KMS-11 (cell line): ENCODE results near the gene GPR31.

Experiments
- H2AFZ ChIP-seq: fragments of 200-600 bp; sonication (generic); 2 replicates; pipeline ENCODE4 v1.6.1; 2016; ENCODE audit warnings: antibody characterized with exemption, mixed run types, low read depth
- H3K27ac ChIP-seq: fragments of 200-600 bp; sonication (generic); 2 replicates; pipeline ENCODE4 v1.6.1; 2016; ENCODE audit warnings: mild to moderate bottlenecking, mixed run types
- H3K27me3 ChIP-seq: fragments of 200-600 bp; sonication (generic); 2 replicates; pipeline ENCODE4 v1.6.1; 2017; ENCODE audit warnings: mild to moderate bottlenecking, low read depth, mixed run types, moderate library complexity; ENCODE audit not compliant: insufficient read depth
- H3K36me3 ChIP-seq: fragments of 200-600 bp; sonication (generic); 2 replicates; pipeline ENCODE4 v1.6.1; 2017; ENCODE audit warnings: mild to moderate bottlenecking, mixed run types; ENCODE audit not compliant: insufficient read depth
- H3K4me1 ChIP-seq: fragments of 200-600 bp; sonication (generic); 2 replicates; pipeline ENCODE4 v1.6.1; 2016; ENCODE audit warnings: mild to moderate bottlenecking, low read depth, mixed run types; ENCODE audit not compliant: poor library complexity, severe bottlenecking
- H3K4me2 ChIP-seq: fragments of 200-600 bp; sonication (generic); 2 replicates; pipeline ENCODE4 v1.7.0; 2016; ENCODE audit warnings: mild to moderate bottlenecking, mixed run types
- H3K4me3 ChIP-seq: fragments of 200-600 bp; sonication (generic); IDR thresholded peaks from 2 replicates; pipeline ENCODE4 v1.6.1; 2017; ENCODE audit warnings: low read depth, low read length, mixed read lengths; ENCODE audit not compliant: insufficient read depth
- H3K79me2 ChIP-seq: fragments of 200-600 bp; sonication (generic); 2 replicates; pipeline ENCODE4 v1.6.1; 2016; ENCODE audit warnings: low read depth, mixed run types; ENCODE audit not compliant: insufficient read depth
- H3K9ac ChIP-seq: fragments of 200-600 bp; sonication (generic); 2 replicates; pipeline ENCODE4 v1.6.1; 2016; ENCODE audit warnings: mild to moderate bottlenecking, mixed run types
- H4K20me1 ChIP-seq: fragments of 200-600 bp; sonication (generic); 2 replicates; pipeline ENCODE4 v1.6.1; 2016; ENCODE audit warnings: mild to moderate bottlenecking, mixed run types; ENCODE audit not compliant: insufficient read depth
- CTCF ChIP-seq: fragments of 200-600 bp; sonication (generic); conservative IDR thresholded peaks from 2 replicates; pipeline ENCODE4 v1.6.1; 2017; ENCODE audit warnings: low read depth, mild to moderate bottlenecking, antibody characterized with exemption, low read length, moderate library complexity, mixed read lengths

The GPR31 gene

DNA sequence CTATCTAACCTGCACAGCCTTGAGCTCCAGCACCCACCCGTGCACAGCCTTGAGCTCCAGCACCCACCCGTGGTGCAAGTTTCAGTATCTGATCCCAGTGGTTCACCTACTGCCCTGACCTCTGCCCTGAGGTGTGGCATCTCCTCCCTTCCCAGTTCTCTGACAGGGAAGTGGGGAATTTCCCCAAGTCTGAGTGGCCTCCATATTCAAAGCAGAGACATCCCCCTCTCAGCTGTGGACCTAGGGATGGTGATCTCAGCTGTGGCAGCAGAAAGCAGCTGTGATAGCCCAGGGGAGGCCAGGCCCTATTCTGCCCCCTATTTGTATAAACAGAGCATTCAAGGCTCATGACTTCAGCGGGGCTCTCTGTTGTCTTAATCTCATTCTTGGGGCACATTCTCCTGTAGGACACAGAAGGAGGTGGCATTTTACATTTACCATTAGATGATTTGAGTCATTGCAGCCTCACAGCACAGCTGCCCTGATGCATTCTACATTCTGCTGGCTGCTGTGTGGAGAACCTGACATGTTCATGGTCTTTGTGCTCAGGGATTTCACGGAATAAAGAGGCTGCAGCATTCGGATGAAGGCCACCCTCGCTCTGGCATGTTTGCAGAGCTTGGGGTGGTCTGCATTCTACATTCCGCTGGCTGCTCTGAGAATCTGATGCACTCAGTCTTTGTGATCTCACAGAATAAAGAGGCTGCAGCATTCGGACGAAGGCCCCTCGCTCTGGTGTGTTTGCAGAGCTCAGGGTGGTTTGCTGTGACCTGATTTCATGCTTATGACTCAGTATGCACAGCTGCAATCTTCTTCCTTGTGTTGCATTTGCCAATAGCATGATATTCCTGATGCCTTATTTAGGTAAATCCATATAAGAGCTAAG is 16.9 kb downstream of the GPR31 start:
- Histone ChIP-seq H3K79me2 (no peaks in the 10 kb centered on the region), H3K4me1 (no peaks in the 10 kb centered on the region), H3K4me2 (no peak overlapping the region), H3K4me3 (no peak overlapping the region), H3K27ac (no peak overlapping the region), H3K9ac (no peak overlapping the region), H4K20me1 (no peaks in the 10 kb centered on the region), H2AFZ (no peak overlapping the region), H3K36me3 (no peaks in the 10 kb centered on the region), H3K27me3 (no peaks in the 10 kb centered on the region)
- TF ChIP-seq CTCF, result no peak

DNA sequence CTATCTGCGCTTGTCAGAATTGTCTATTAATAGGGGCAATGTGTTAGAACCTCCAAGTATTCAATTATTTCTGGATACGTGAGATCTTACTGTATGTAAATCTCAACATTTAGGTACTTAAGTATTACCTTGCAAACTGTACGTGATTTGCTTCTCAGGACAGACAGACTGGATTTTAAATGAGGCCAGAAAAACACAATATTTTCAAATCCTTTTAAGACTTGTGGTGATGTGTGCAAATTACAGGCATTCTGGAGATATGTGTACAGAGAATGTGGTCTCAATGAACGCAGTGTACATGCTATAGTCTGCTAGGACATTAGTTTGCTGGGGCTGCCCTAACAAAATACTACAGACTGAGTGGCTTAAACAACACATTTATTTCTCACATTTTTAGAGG is 18.0 kb downstream of the GPR31 start:
- no peaks in the 10 kb centered on the region for H3K36me3 ChIP-seq
- H2AFZ ChIP-seq, result no peak overlapping the region
- H3K9ac ChIP-seq, result no peak overlapping the region
- no peak for TF ChIP-seq CTCF
- H3K4me1 ChIP-seq, result no peaks in the 10 kb centered on the region
- H4K20me1 ChIP-seq, result no peaks in the 10 kb centered on the region
- no peak overlapping the region for H3K4me3 ChIP-seq
- no peak overlapping the region for H3K27ac ChIP-seq
- H3K4me2 ChIP-seq, result no peak overlapping the region
- H3K27me3 ChIP-seq, result no peaks in the 10 kb centered on the region
- H3K79me2 ChIP-seq, result no peaks in the 10 kb centered on the region

DNA sequence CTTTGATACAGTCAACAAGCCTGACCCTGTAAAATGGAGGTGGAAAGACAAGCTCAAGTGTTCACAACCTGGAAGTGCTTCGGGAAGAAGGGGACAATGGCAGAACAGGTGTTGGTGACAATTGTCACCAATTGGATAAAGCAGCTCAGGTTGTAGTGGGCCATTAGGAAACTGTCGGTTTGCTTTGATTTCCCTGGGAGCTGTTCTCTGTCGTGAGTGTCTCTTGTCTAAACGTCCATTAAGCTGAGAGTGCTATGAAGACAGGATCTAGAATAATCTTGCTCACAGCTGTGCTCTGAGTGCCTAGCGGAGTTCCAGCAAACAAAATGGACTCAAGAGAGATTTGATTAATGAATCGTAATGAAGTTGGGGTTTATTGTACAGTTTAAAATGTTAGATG is 19.9 kb downstream of the GPR31 start:
- H3K27ac ChIP-seq, result no peak overlapping the region
- H3K9ac ChIP-seq, result no peak overlapping the region
- H3K4me1 ChIP-seq, result no peaks in the 10 kb centered on the region
- no peaks in the 10 kb centered on the region for H3K36me3 ChIP-seq
- no peaks in the 10 kb centered on the region for H3K79me2 ChIP-seq
- TF ChIP-seq CTCF, result no peak
- H3K4me2 ChIP-seq, result no peak overlapping the region
- H2AFZ ChIP-seq, result no peak overlapping the region
- no peak overlapping the region for H3K4me3 ChIP-seq
- H4K20me1 ChIP-seq, result no peaks in the 10 kb centered on the region
- no peaks in the 10 kb centered on the region for H3K27me3 ChIP-seq

GRCh38 chr6:167137081-167137480 is 20.7 kb downstream of the GPR31 start:
- H3K4me1 ChIP-seq, result no peaks in the 10 kb centered on the region
- H3K36me3 ChIP-seq, result no peaks in the 10 kb centered on the region
- H4K20me1 ChIP-seq, result no peaks in the 10 kb centered on the region
- H2AFZ ChIP-seq, result no peak overlapping the region
- no peak overlapping the region for H3K27ac ChIP-seq
- H3K9ac ChIP-seq, result no peak overlapping the region
- no peaks in the 10 kb centered on the region for H3K27me3 ChIP-seq
- H3K4me3 ChIP-seq, result no peak overlapping the region
- no peaks in the 10 kb centered on the region for H3K79me2 ChIP-seq
- TF ChIP-seq CTCF, result no peak
- no peak overlapping the region for H3K4me2 ChIP-seq
